SK-N-MC (cell line): ENCODE data around the gene CDYL.

Source experiments
- DNase-seq: peaks from one replicate; pipeline ENCODE4 v3.0.0-alpha.2; 2011; ENCODE audit warnings: low read depth, low spot score
- H3K27ac ChIP-seq: fragments of 200-600 bp; sonication (generic); 2 replicates; pipeline ENCODE4 v1.5.1; 2016; ENCODE audit warnings: mixed run types
- H3K36me3 ChIP-seq: fragments of 200-600 bp; sonication (generic); 2 replicates; pipeline ENCODE4 v1.6.1; 2017; ENCODE audit warnings: antibody characterized with exemption, low read length, mixed read lengths; ENCODE audit not compliant: insufficient read depth
- H3K4me3 ChIP-seq: fragments of 200-600 bp; sonication (generic); 2 replicates; pipeline ENCODE4 v1.5.1; 2016
- H3K9ac ChIP-seq: fragments of 200-600 bp; sonication (generic); 2 replicates; pipeline ENCODE4 v1.8.0; 2017; ENCODE audit warnings: mixed run types, mixed read lengths; ENCODE audit not compliant: insufficient read length
- H3K9me3 ChIP-seq: fragments of 200-600 bp; sonication (generic); 2 replicates; pipeline ENCODE4 v1.6.1; 2017; ENCODE audit warnings: low read depth, mild to moderate bottlenecking, antibody characterized with exemption, low read length, moderate library complexity, mixed read lengths
- EZH2 ChIP-seq: fragments of 200-600 bp; sonication (generic); IDR thresholded peaks from one replicate; pipeline ENCODE4 v1.6.1; 2017; ENCODE audit warnings: antibody characterized with exemption
- FOXP2 ChIP-seq: optimal IDR thresholded peaks from 2 replicates; pipeline ENCODE3; 2011; ENCODE audit warnings: mild to moderate bottlenecking, moderate library complexity; ENCODE audit not compliant: insufficient read depth; ENCODE audit errors: extremely low read length, control extremely low read depth
- POLR2AphosphoS5 ChIP-seq: IDR thresholded peaks from 2 replicates; pipeline ENCODE4 v1.6.1; 2012; ENCODE audit warnings: mild to moderate bottlenecking, low read depth, low read length, borderline replicate concordance

Gene CDYL

DNA sequence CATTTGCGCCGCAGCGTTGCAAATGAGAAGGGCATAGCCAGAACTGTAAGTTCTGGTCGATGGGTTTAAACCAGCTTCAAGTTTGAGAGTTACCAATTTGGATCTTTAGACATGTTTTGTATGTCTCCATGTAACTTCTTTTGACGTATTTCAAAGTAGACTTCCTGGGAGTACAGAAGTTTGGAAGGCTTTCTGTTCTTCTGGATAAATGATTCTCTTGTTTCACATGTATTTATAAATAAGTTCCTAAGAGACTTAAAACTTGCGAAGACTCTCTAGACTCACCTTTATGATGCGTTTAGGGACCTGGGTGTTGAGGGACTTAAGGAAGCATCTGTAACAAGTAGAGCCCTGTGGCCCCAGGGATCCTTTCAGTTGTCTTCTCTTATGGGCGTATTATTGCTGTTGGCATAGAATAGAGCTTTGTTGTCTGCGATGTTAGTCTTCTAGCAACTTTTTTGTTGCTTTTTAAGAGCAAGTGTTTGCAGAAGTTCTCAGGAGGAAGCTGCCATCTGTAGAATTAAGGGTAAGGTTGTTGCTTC, 1.3 kb downstream of the CDYL start:
- TF ChIP-seq POLR2AphosphoS5 (no peak), EZH2 (no peak), FOXP2 (no peak)
- Histone ChIP-seq H3K9me3 (peaks cover 3% of the 10 kb centered on the region; the same call in 1 of the 2 replicates), H3K4me3 (peak overlapping the region; percentile 95), H3K36me3 (peaks cover 7% of the 10 kb centered on the region; the same call in 1 of the 2 replicates), H3K27ac (peak overlapping the region; percentile 40; the same call in 1 of the 2 replicates), H3K9ac (peak overlapping the region; percentile 75)
- DNase-seq, result no peak

GRCh38 chr6:4778086-4778485, 1.9 kb downstream of the CDYL start:
- DNase-seq, result no peak
- Histone ChIP-seq H3K4me3 (peak overlapping the region; percentile 95), H3K9me3 (peaks cover 6% of the 10 kb centered on the region), H3K9ac (no peak overlapping the region), H3K27ac (no peak overlapping the region), H3K36me3 (peaks cover 7% of the 10 kb centered on the region; the same call in 1 of the 2 replicates)
- no peak for TF ChIP-seq FOXP2
- no peak for TF ChIP-seq POLR2AphosphoS5
- no peak for TF ChIP-seq EZH2

DNA sequence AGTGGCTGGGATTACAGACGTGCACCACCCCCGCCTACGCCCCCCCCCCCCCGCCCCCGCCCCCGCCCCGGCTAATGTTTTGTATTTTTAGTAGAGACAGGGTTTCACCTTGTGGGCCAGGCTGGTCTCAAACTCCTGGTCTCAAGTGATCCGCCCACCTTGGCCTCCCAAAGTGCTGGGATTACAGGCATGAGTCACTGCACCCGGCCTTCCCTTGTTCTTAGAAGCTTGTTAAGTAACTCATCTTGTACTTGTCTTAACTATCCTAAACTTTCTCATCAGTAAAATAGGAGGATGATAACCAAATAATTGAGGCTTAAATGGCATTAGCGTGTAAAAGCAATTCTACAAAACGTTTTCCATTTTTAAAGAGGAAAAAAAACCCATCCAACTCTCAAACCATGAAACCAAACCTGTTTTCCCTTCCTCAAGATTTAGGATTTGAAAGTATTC, 4.2 kb downstream of the CDYL start:
- peaks cover 14% of the 10 kb centered on the region for H3K9me3 ChIP-seq
- TF ChIP-seq POLR2AphosphoS5 (no peak), FOXP2 (no peak), EZH2 (no peak)
- no peak for DNase-seq
- no peak overlapping the region for H3K9ac ChIP-seq
- H3K4me3 ChIP-seq, result no peak overlapping the region
- peaks cover 13% of the 10 kb centered on the region; the same call in 1 of the 2 replicates for H3K36me3 ChIP-seq
- H3K27ac ChIP-seq, result no peak overlapping the region

- DNase-seq, result no peak
- no peak overlapping the region for H3K4me3 ChIP-seq
- TF ChIP-seq POLR2AphosphoS5, result no peak
- TF ChIP-seq FOXP2, result no peak
- TF ChIP-seq EZH2, result no peak
Measured at GRCh38 chr6:4781426-4781825, 5.2 kb downstream of the CDYL start.

DNA sequence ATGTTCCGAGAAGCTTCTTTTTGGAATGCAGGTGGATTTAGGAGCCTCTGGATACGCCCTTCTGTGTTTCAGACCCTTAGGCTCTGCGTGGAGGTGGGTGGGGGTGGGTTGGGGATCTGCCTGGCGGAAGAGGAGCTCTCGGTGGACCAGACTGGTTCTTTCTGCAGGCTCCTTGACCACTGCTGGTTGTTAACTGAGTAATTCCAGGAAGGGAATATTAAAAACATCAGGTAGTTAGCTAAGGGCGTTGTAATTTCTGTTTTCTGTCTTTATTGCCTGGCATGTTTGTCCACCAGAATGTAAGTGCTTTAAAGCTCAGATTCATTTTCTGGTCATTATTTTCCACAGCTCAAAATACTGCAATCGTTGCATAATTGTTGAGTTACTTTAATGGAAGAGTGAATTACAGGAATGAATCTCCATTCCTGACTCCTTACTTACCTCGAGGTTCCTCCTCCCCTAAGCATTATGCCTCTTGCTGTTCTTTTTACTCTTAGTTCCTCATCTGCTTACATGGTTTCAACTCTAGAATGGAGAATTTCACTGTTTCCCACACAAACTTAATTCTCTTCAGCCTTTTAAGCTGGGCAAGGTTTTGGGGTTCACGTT, 5.9 kb downstream of the CDYL start:
- Histone ChIP-seq H3K4me3 (no peak overlapping the region), H3K9ac (no peak overlapping the region), H3K36me3 (peaks cover 13% of the 10 kb centered on the region; the same call in 1 of the 2 replicates), H3K27ac (no peak overlapping the region), H3K9me3 (peaks cover 14% of the 10 kb centered on the region)
- no peak for TF ChIP-seq POLR2AphosphoS5
- no peak for DNase-seq

More at GRCh38 chr6:4781426-4781825, 5.2 kb downstream of the CDYL start:
- peaks cover 14% of the 10 kb centered on the region for H3K9me3 ChIP-seq
- peaks cover 13% of the 10 kb centered on the region; the same call in 1 of the 2 replicates for H3K36me3 ChIP-seq
- no peak overlapping the region for H3K27ac ChIP-seq
- H3K9ac ChIP-seq, result no peak overlapping the region

DNA sequence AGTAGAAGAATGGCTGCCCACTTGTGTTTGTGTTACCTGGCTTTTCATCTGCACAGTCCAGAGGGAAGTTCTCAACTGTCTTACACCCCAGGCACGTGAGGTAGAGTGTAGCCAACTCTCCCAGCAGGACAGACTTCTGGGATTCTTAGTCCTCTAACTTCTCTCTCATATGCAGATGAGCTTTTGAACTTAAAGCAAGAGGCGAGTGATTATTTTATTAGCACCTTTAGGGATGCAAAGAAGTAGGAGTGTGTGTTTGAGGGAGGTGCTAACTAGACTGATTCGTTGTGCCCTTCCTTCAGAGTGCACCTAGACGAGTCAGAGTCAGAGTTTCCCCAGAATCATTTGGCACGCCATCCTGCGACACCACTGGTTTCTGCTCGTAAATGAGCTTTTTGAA, 10.8 kb downstream of the CDYL start:
- H3K4me3 ChIP-seq, result no peak overlapping the region
- 0 out of 2 replicates have a peak, but pooled peaks cover 6% of the 10 kb centered on the region for H3K36me3 ChIP-seq
- DNase-seq, result no peak
- H3K27ac ChIP-seq, result no peak overlapping the region
- H3K9ac ChIP-seq, result no peak overlapping the region
- H3K9me3 ChIP-seq, result peaks cover 11% of the 10 kb centered on the region
- no peak for TF ChIP-seq POLR2AphosphoS5
- no peak for TF ChIP-seq FOXP2
- no peak for TF ChIP-seq EZH2

DNA sequence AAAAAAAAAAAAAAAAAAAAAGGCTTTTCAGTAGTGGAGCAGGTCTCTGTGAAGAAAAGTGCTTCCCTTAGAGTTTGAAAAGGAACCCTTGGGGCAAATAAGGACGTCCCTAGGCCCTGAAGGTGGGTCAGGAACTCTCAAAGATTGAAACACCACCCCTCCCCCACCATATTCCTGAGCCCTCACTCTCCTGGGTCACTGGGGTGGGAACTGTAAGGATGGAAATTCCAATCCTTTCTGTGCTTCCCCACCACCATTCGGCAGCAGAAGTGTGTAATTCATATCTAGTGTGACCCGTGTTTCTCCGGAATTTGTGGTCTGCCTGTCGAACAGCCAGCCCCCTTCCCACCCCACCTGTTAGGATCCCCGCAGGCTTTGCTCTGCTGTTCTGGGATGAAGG, 12.3 kb downstream of the CDYL start:
- no peak for DNase-seq
- no peak overlapping the region for H3K9ac ChIP-seq
- no peak overlapping the region for H3K27ac ChIP-seq
- H3K36me3 ChIP-seq, result 0 out of 2 replicates have a peak, but pooled peaks cover 5% of the 10 kb centered on the region
- TF ChIP-seq POLR2AphosphoS5 (no peak), EZH2 (no peak), FOXP2 (no peak)
- no peak overlapping the region for H3K4me3 ChIP-seq
- peaks cover 6% of the 10 kb centered on the region for H3K9me3 ChIP-seq

DNA sequence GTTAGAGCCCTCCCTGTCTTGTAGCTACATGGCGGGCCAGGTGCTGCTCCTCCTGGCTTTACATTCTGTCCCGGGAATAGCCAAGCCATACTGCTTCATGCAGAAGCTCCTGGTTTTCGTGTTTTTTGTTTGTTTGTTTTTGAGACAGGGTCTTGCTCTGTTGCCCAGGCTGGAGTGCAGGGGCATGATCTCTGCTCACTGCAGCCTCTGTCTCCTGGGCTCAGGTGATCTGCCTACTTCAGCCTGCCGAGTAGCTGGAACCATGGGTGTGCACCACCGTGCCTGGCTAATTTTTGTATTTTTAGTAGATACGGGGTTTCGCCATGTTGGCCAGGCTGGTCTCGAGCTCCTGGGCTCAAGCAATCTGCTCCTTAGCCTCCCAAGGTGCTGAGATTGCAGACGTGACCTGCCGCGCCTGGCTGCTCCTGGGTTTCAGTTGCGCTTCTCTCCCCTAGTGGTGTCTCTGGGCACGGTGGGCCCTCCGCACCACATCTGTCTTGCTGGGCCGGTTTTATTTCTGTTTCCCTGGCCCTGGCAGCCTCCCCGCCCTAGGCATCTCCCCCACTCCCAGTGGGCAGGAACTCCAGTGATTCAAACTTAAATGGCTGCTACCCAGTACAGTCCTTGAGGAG, 12.9 kb downstream of the CDYL start:
- Histone ChIP-seq H3K36me3 (0 out of 2 replicates have a peak, but pooled peaks cover under 1% of the 10 kb centered on the region), H3K9ac (no peak overlapping the region), H3K27ac (no peak overlapping the region), H3K4me3 (no peak overlapping the region), H3K9me3 (peaks cover under 1% of the 10 kb centered on the region)
- no peak for DNase-seq
- TF ChIP-seq EZH2 (no peak), POLR2AphosphoS5 (no peak), FOXP2 (no peak)
